Measurements from ENCODE around the gene CNOT11. TPM values are rescaled to one million over a fixed set of nuclear protein-coding genes. Genes with fewer than 3 reads are reported as not detected.
"Not testable (repeated sequence)": the region's sequence is repeated elsewhere in the genome, so short reads cannot be mapped to it uniquely, and the experiment has no call there.

The CNOT11 gene
- total and polyA plus RNA-seq, 2 of the 8 experiments (the other 6 are each of a cell fraction or from before 2014, with no cell fraction given), result 41.5 to 54.6 TPM

- TF ChIP-seq RAD21 (IDR thresholded peaks at IDR 0.05 in 1 of 2, conservative IDR thresholded peaks at IDR 0.05 in 1 of 2; ENCODE audit: low read depth in 2 of 2, low read length in 2 of 2), result no peak
These were observed 18.3 kb upstream of the CNOT11 start (continued) for GRCh38 chr2:101234169-101234938.

DNA sequence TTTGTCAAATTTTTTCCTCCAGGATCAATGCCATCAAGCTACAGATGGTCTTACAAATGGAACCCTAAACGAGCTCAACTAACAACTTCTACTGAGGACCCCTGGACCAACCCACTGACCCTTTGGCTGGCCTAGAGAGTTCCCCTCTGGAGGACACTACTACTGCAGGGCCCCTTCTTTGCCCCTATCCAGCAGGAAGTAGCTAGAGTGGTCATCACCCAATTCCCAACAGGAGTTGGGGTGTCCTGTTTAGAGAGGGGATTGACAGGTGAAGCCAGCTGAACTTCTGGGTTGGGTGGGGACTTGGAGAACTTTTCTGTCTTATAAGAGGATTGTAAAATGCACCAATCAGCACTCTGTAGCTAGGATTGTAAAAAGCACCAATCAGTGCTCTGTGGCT, 16.7 kb upstream of the CNOT11 start:
- H3K14ac ChIP-seq (ENCODE audit: insufficient read length); H3K36me3 ChIP-seq (ENCODE audit: control insufficient read depth in 2 of 4, insufficient read depth in 4 of 4, low read length in 3 of 4); FAIRE-seq; H4K91ac ChIP-seq (replicated peaks; ENCODE audit: insufficient read length, low read length); H2BK120ac ChIP-seq (replicated peaks; ENCODE audit: low read depth, low read length); H2BK20ac ChIP-seq (ENCODE audit: low read length); H2AK5ac ChIP-seq (ENCODE audit: low read depth, low read length); H2BK5ac ChIP-seq (ENCODE audit: low read depth, low read length); H3K79me2 ChIP-seq (ENCODE audit: control insufficient read depth in 1 of 2, insufficient read depth in 2 of 2, low read length in 2 of 2); H3K4me2 ChIP-seq (ENCODE audit: insufficient read depth in 1 of 2, low read depth in 2 of 2, low read length in 2 of 2); H3K27ac ChIP-seq (ENCODE audit: low read depth, low read length); H3K9me3 ChIP-seq (ENCODE audit: insufficient read depth in 2 of 2, low read depth in 1 of 2, low read length in 1 of 2); POLR2A ChIA-PET (ENCODE audit: partially characterized antibody); H3K18ac ChIP-seq (ENCODE audit: extremely low read depth, low read length); H3K23ac ChIP-seq (ENCODE audit: insufficient read length); H3K56ac ChIP-seq (replicated peaks; ENCODE audit: insufficient read length, low read depth, low read length); H4K20me1 ChIP-seq (replicated peaks in 1 of 2; ENCODE audit: control insufficient read depth in 1 of 2, insufficient read depth in 2 of 2, low read length in 2 of 2); DNase-seq (ENCODE audit: low read depth in 1 of 2, low spot score in 2 of 2); H3K27me3 ChIP-seq (replicated peaks in 1 of 4; ENCODE audit: control insufficient read depth in 3 of 4, extremely low read depth in 1 of 4, insufficient read depth in 3 of 4, low read length in 3 of 4); H3K4me1 ChIP-seq (replicated peaks in 1 of 4; ENCODE audit: control insufficient read depth in 3 of 4, insufficient read depth in 4 of 4, low read length in 3 of 4); H2AFZ ChIP-seq (ENCODE audit: low read length); H4K5ac ChIP-seq (ENCODE audit: insufficient read length, low read depth, low read length); H3K23me2 ChIP-seq (ENCODE audit: low read depth, low read length); H3K4ac ChIP-seq (replicated peaks; ENCODE audit: insufficient read length, low read depth, low read length); H2BK12ac ChIP-seq (ENCODE audit: low read depth, low read length); H3K9ac ChIP-seq (replicated peaks in 1 of 4; ENCODE audit: extremely low read depth in 1 of 4, low read depth in 3 of 4, low read length in 3 of 4); H3K4me3 ChIP-seq (ENCODE audit: extremely low read depth in 1 of 4, insufficient read depth in 2 of 4, low read depth in 3 of 4, low read length in 4 of 4); H4K8ac ChIP-seq (ENCODE audit: extremely low read depth, insufficient read depth, low read length); H2BK15ac ChIP-seq (ENCODE audit: low read length); H3K79me1 ChIP-seq (ENCODE audit: low read depth, low read length): not testable (repeated sequence)
- WGBS, 2 experiments (ENCODE audit: extremely low coverage in 1 of 2, insufficient coverage in 1 of 2, insufficient read length in 1 of 2, insufficient replicate concordance in 2 of 2, low coverage in 1 of 2, low lambda C conversion rate in 2 of 2, missing lambda C conversion rate in 1 of 2), result 100% methylated on average over 1 of the region's 1 CpG; no CpG with 5 or more reads in 1 of the 2 experiments
- CTCF ChIA-PET (ENCODE audit: partially characterized antibody), result interaction anchor here (0.6 to 1.5 kb wide), 4 partner anchors 9 to 98 kb away, joined by 3 to 5 read pairs (median 3); no protein-coding TSS in a partner anchor
